H1 (cell line): ENCODE measurements around the gene ZKSCAN1.
A peak's percentile ranks its signal among the peaks of the same experiment; 100 is the strongest.

Source experiments
- ASH2L ChIP-seq: fragments of 200-600, 300-600 bp; sonication (generic); IDR thresholded peaks from one replicate; pipeline ENCODE4 v1.7.1; 2017; ENCODE audit warnings: low read length
- CTCF ChIP-seq, 3 experiments: IDR thresholded peaks; 1 replicate in 2 of 3; 2 replicates in 1 of 3; pipeline versions ENCODE4 v1.5.1 to v1.6.1; 2011; ENCODE audit warnings: low read length in 3 of 3, mild to moderate bottlenecking in 3 of 3, inconsistent platforms in 2 of 3, low read depth in 1 of 3, moderate library complexity in 1 of 3; ENCODE audit not compliant: insufficient read depth in 1 of 3; ENCODE audit errors: control extremely low read depth in 1 of 3
- POLR2AphosphoS5 ChIP-seq: IDR thresholded peaks from 2 replicates; pipeline ENCODE4 v1.6.1; 2011; ENCODE audit warnings: low read depth, low read length
- SIX5 ChIP-seq: IDR thresholded peaks from 2 replicates; pipeline ENCODE4 v1.6.1; 2011; ENCODE audit warnings: mild to moderate bottlenecking, low read depth, low read length
- SP2 ChIP-seq: IDR thresholded peaks from 2 replicates; pipeline ENCODE4 v1.6.1; 2012; ENCODE audit warnings: mild to moderate bottlenecking, low read length, inconsistent platforms
- USF2 ChIP-seq: IDR thresholded peaks from 2 replicates; pipeline ENCODE4 v1.6.1; 2011; ENCODE audit warnings: low read length, improper control_type of control experiment

GRCh38 chr7:100066953-100067352, 51.6 kb downstream of the ZKSCAN1 start:
- TF ChIP-seq CTCF (IDR thresholded peaks at IDR 0.05; ENCODE audit: control extremely low read depth in 1 of 3, insufficient read depth in 1 of 3, low read depth in 1 of 3, low read length in 3 of 3) (peak; percentile 0 to 23 (median 4); a peak in 3 of 4 replicates), POLR2AphosphoS5 (no peak), SIX5 (no peak), SP2 (no peak), USF2 (no peak), ASH2L (no peak)
